H1 (cell line): ENCODE results near the gene MAPKAPK2. TPM values are rescaled to one million over a fixed set of nuclear protein-coding genes. Genes with fewer than 3 reads are reported as not detected.

Experiments used
- KDM4A ChIP-seq: IDR thresholded peaks from one replicate; pipeline ENCODE4 v1.7.1; 2012; ENCODE audit warnings: low read depth, mild to moderate bottlenecking, moderate library complexity, low read length, inconsistent platforms; ENCODE audit not compliant: severe bottlenecking
- polyA plus RNA-seq, 7 experiments: library from polyadenylated mRNA; depleted of rRNA in 3 of 7; stranded (reverse) in 5 of 7; unstranded in 2 of 7; fragments of >200 nt in 5 of 7; fragments of 200-250 nt in 2 of 7; gene quantifications; 1 replicate in 5 of 7; 2 replicates in 1 of 7; 4 replicates in 1 of 7; pipeline versions ENCODE4 v1.2.1 to v1.2.3, GENCODE V29; 2011 to 2013; ENCODE audit warnings: missing spikeins in 2 of 7, mixed read lengths in 2 of 7
- total RNA-seq: library from RNA; stranded (reverse); fragmentation: NEBNext Ultra II Directional; extraction: Animal tissue kit (Norgen Biotek cat#: 25700); gene quantifications from 2 replicates; pipeline ENCODE4 v1.2.1, GENCODE V29; 2021
- TF ChIP-seq, protein P1 (sequence below): fragments of 300-600 bp; sonication (generic); IDR thresholded peaks from 2 replicates; pipeline ENCODE4 v1.7.1; 2012; ENCODE audit warnings: low read length, moderate library complexity, mild to moderate bottlenecking, inconsistent platforms; ENCODE audit not compliant: insufficient replicate concordance

MAPKAPK2 gene
- total and polyA plus RNA-seq, 2 of the 8 experiments (the other 6 are each of a cell fraction or from before 2014, with no cell fraction given): 27.5 to 44.9 TPM

DNA sequence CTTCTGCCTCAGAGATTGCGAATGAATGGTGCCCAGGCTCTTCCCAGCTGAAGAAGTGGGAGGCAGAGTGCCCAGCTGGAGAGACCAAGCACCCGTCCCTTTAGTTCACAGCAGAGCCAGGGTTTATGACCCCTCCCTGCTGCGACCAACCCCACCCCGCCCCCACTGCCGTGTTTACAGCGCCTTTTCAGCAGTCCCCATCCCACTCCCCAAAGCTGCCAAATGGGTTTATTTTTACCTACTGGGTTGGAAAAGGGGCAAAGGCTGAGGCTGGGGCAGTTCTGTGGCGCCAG lies 25.8 kb upstream of the MAPKAPK2 start (continued):
- TF ChIP-seq, protein P1, sequence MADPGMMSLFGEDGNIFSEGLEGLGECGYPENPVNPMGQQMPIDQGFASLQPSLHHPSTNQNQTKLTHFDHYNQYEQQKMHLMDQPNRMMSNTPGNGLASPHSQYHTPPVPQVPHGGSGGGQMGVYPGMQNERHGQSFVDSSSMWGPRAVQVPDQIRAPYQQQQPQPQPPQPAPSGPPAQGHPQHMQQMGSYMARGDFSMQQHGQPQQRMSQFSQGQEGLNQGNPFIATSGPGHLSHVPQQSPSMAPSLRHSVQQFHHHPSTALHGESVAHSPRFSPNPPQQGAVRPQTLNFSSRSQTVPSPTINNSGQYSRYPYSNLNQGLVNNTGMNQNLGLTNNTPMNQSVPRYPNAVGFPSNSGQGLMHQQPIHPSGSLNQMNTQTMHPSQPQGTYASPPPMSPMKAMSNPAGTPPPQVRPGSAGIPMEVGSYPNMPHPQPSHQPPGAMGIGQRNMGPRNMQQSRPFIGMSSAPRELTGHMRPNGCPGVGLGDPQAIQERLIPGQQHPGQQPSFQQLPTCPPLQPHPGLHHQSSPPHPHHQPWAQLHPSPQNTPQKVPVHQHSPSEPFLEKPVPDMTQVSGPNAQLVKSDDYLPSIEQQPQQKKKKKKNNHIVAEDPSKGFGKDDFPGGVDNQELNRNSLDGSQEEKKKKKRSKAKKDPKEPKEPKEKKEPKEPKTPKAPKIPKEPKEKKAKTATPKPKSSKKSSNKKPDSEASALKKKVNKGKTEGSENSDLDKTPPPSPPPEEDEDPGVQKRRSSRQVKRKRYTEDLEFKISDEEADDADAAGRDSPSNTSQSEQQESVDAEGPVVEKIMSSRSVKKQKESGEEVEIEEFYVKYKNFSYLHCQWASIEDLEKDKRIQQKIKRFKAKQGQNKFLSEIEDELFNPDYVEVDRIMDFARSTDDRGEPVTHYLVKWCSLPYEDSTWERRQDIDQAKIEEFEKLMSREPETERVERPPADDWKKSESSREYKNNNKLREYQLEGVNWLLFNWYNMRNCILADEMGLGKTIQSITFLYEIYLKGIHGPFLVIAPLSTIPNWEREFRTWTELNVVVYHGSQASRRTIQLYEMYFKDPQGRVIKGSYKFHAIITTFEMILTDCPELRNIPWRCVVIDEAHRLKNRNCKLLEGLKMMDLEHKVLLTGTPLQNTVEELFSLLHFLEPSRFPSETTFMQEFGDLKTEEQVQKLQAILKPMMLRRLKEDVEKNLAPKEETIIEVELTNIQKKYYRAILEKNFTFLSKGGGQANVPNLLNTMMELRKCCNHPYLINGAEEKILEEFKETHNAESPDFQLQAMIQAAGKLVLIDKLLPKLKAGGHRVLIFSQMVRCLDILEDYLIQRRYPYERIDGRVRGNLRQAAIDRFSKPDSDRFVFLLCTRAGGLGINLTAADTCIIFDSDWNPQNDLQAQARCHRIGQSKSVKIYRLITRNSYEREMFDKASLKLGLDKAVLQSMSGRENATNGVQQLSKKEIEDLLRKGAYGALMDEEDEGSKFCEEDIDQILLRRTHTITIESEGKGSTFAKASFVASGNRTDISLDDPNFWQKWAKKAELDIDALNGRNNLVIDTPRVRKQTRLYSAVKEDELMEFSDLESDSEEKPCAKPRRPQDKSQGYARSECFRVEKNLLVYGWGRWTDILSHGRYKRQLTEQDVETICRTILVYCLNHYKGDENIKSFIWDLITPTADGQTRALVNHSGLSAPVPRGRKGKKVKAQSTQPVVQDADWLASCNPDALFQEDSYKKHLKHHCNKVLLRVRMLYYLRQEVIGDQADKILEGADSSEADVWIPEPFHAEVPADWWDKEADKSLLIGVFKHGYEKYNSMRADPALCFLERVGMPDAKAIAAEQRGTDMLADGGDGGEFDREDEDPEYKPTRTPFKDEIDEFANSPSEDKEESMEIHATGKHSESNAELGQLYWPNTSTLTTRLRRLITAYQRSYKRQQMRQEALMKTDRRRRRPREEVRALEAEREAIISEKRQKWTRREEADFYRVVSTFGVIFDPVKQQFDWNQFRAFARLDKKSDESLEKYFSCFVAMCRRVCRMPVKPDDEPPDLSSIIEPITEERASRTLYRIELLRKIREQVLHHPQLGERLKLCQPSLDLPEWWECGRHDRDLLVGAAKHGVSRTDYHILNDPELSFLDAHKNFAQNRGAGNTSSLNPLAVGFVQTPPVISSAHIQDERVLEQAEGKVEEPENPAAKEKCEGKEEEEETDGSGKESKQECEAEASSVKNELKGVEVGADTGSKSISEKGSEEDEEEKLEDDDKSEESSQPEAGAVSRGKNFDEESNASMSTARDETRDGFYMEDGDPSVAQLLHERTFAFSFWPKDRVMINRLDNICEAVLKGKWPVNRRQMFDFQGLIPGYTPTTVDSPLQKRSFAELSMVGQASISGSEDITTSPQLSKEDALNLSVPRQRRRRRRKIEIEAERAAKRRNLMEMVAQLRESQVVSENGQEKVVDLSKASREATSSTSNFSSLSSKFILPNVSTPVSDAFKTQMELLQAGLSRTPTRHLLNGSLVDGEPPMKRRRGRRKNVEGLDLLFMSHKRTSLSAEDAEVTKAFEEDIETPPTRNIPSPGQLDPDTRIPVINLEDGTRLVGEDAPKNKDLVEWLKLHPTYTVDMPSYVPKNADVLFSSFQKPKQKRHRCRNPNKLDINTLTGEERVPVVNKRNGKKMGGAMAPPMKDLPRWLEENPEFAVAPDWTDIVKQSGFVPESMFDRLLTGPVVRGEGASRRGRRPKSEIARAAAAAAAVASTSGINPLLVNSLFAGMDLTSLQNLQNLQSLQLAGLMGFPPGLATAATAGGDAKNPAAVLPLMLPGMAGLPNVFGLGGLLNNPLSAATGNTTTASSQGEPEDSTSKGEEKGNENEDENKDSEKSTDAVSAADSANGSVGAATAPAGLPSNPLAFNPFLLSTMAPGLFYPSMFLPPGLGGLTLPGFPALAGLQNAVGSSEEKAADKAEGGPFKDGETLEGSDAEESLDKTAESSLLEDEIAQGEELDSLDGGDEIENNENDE: no peak
- TF ChIP-seq KDM4A: no peak
